GM12872 (cell line): ENCODE results near the gene AGPS.

Experiments used
- TF ChIP-seq, protein P1 (sequence below): IDR thresholded peaks from 3 replicates; pipeline ENCODE4 v1.5.1; 2011; ENCODE audit warnings: low read depth, mild to moderate bottlenecking, low read length, moderate library complexity; ENCODE audit not compliant: insufficient read depth

Gene AGPS

DNA sequence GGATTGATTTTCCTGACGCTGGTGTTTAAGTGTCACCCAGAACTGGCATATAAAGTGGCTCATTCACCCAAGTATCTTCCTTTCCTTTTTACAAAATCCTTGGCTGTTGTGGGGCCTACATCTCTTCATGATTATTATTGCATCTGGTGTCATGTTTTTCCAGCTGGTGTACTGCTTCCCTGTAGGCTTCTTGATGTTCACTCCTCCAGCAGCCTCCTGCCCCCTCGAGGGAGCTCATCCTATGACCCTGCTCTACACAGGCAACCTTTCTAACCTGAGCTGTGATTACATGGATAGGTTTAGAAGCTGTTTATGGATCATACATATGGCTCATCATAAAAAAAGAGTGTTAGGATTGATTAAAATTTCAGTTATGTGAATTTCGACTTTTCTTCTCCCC lies 12.4 kb upstream of the AGPS start:
- TF ChIP-seq, protein P1, sequence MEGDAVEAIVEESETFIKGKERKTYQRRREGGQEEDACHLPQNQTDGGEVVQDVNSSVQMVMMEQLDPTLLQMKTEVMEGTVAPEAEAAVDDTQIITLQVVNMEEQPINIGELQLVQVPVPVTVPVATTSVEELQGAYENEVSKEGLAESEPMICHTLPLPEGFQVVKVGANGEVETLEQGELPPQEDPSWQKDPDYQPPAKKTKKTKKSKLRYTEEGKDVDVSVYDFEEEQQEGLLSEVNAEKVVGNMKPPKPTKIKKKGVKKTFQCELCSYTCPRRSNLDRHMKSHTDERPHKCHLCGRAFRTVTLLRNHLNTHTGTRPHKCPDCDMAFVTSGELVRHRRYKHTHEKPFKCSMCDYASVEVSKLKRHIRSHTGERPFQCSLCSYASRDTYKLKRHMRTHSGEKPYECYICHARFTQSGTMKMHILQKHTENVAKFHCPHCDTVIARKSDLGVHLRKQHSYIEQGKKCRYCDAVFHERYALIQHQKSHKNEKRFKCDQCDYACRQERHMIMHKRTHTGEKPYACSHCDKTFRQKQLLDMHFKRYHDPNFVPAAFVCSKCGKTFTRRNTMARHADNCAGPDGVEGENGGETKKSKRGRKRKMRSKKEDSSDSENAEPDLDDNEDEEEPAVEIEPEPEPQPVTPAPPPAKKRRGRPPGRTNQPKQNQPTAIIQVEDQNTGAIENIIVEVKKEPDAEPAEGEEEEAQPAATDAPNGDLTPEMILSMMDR, result no peak

DNA sequence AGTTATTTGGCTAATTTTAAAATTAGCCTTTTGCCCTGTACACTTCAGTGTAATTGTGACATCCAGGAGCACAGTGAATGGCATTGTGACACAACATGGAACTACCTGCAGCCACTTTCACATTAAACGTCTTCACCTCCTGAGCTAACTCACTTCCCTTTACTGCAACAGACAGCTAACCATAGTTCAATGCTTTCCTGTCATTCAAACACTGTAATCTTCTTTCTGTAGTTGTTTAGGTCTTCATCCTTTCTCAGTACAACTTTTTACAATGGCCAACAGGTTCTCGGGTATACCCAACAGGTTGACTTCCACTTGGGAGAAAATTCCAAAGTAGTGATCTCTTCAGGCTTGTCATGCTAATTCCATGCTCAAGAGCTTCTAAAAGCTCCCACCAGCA lies 8.6 kb upstream of the AGPS start:
- TF ChIP-seq, protein P1, result no peak

DNA sequence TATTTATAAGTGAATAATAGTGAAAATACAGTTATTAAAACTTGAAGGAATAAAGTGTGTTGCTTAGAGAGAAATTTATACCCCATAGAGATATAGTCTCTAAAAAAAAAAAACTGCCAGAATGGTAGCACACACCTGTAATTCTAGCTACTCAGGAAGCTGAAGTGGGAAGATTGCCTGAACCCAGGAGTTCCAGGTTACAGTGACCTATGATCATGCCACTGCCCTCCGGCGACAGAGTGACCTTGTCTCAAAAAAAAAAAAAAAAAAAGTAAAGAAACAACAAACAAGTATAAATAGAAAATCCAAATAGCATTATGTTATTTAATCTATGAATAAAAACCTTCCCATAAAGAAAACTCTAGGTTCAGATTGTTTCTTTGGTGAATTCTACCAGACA lies 7.4 kb upstream of the AGPS start:
- TF ChIP-seq, protein P1, result no peak

DNA sequence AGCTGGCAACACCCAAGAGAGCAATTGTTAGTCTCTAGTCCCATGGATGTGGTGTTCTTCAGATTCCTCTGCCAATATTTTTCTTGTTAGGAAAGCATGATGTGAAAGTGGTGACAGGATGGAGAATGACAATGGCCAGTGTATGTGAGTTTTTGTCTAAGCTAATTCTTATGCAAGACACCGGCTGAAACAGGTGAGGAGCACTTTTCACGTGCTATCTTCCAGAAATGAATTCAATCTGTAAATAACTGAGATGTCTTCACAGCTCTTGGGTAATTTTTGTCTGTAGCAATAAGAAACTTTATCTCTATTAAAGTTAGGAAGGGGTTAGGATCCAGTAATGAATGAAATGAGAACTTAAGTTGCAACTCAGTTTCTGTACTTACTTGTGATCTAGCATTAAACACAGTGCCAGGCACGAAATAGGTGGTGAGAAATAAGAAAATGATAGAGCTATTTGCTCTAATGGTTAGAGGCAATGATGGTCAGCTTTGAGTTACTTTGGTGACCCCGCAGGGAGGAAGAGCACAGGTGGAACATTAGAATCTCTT lies 676 bp upstream of the AGPS start:
- TF ChIP-seq, protein P1, result no peak

DNA sequence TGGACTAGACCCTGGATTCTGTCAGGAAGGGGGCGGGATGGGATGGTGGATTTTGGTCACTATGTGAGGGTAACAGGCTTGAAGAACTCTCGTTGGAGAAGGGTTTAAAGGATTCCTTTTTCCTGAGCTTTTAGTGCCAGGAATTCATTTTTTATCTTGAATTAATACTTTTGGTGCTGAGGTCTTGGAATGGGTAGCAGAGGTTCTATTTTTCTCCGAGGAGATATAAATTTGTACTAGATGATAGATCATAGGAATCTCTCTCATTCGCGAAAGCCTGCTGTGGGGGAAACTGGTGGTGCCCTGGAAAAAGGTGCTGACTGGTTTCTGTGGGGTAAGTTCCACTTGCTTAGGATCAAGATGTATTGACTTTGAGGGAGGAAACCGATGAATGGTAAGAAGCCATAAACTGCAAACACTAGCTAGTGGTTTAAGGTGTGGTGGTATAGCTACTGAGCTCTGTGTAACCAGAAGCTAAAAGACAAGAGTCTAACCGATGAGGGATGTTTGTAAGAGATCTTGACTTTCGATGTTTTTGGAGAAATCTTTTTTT lies 706 bp downstream of the AGPS start:
- TF ChIP-seq, protein P1, result no peak

DNA sequence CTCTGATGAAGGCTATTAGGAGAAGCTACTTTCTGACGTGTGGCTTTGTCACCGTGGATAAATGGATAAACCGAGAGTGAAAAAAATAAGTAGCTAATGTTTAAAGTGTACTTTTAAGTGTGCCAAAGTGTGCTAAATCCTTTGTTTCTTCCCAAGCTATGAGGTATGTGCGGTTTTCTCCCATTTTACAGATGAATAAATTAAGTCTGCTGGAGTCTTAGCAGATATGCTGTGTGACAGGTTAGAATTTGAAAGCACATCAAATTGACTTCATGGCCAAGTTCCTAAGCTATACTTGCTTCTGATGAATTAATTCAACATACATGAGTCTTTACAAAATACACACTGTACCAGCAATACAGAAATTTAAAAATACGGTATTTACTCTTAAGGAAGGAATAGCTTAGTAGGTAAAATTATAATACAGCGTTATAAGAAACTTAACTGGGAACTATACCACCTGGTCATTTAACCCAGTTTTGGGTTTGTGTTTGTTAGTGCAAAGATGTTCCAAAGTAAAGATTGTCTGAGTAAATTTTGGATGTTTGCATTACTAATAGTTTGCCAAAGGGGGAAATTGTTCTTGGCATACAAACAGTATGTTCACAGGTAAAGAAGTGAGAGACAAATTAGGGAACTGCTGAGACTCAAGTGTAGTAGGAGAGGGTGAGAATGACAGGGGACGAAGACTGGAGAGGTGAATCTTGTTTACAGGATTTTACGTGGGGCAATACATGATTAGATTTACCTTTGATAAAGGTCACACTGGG lies 1.4 kb downstream of the AGPS start:
- TF ChIP-seq, protein P1, result no peak

DNA sequence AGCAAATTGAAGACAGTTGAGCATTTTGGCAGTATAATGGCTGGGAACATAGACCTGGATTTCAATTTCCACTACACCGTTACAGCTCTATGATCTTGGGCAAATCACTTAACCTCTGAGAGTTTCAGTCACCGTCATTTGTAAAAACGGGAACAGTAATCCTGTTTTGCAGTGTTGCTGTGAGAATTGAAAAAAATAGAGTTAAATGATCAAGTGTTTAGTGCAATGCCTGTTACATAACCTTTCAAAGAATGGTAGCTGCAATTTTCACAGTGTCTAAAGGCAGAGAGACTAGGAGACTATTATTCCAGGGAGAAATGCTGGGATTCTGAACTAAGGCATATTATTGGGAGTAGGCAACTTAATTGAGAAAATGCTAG lies 2.0 kb downstream of the AGPS start:
- TF ChIP-seq, protein P1, result no peak
